RWPE2 (cell line): ENCODE measurements around the gene GIMAP8.

ENCODE experiments used
- ATAC-seq: fragments of 200-7000 bp; cut with Tn5 transposase; 3 replicates; pipeline ENCODE4 v1.9.1; 2021; ENCODE audit warnings: low read depth
- DNase-seq: peaks from one replicate; pipeline ENCODE4 v3.0.0-alpha.2; 2020; ENCODE audit warnings: low spot score
- H3K27ac ChIP-seq: fragments of 450-650 bp; 2 replicates; pipeline ENCODE4 v1.5.1; 2017; ENCODE audit warnings: mild to moderate bottlenecking; ENCODE audit not compliant: poor library complexity, severe bottlenecking
- H3K27me3 ChIP-seq: fragments of 250-450 bp; sonication (Bioruptor Pico); 2 replicates; pipeline ENCODE4 v1.5.1; 2021; ENCODE audit warnings: mild to moderate bottlenecking, moderate library complexity; ENCODE audit not compliant: insufficient read depth, poor library complexity, severe bottlenecking
- H3K36me3 ChIP-seq: fragments of 250-450 bp; sonication (Bioruptor Pico); 2 replicates; pipeline ENCODE4 v1.5.1; 2020; ENCODE audit warnings: low read depth, mild to moderate bottlenecking, moderate library complexity
- H3K4me1 ChIP-seq: fragments of 250-450 bp; sonication (Bioruptor Pico); 2 replicates; pipeline ENCODE4 v1.5.1; 2021; ENCODE audit warnings: mild to moderate bottlenecking, moderate library complexity; ENCODE audit not compliant: insufficient read depth, poor library complexity, severe bottlenecking
- H3K4me3 ChIP-seq: fragments of 250-450 bp; sonication (Bioruptor Pico); 2 replicates; pipeline ENCODE4 v1.5.1; 2021; ENCODE audit warnings: mild to moderate bottlenecking, moderate library complexity; ENCODE audit not compliant: severe bottlenecking
- H3K9me3 ChIP-seq: fragments of 250-450 bp; sonication (Bioruptor Pico); 2 replicates; pipeline ENCODE4 v1.5.1; 2021; ENCODE audit warnings: mild to moderate bottlenecking, moderate library complexity; ENCODE audit not compliant: severe bottlenecking
- CTCF ChIP-seq: fragments of 450-650 bp; IDR thresholded peaks from one replicate; pipeline ENCODE4 v1.5.1; 2017; ENCODE audit warnings: mild to moderate bottlenecking, moderate library complexity; ENCODE audit not compliant: poor library complexity, severe bottlenecking

GIMAP8 gene

DNA sequence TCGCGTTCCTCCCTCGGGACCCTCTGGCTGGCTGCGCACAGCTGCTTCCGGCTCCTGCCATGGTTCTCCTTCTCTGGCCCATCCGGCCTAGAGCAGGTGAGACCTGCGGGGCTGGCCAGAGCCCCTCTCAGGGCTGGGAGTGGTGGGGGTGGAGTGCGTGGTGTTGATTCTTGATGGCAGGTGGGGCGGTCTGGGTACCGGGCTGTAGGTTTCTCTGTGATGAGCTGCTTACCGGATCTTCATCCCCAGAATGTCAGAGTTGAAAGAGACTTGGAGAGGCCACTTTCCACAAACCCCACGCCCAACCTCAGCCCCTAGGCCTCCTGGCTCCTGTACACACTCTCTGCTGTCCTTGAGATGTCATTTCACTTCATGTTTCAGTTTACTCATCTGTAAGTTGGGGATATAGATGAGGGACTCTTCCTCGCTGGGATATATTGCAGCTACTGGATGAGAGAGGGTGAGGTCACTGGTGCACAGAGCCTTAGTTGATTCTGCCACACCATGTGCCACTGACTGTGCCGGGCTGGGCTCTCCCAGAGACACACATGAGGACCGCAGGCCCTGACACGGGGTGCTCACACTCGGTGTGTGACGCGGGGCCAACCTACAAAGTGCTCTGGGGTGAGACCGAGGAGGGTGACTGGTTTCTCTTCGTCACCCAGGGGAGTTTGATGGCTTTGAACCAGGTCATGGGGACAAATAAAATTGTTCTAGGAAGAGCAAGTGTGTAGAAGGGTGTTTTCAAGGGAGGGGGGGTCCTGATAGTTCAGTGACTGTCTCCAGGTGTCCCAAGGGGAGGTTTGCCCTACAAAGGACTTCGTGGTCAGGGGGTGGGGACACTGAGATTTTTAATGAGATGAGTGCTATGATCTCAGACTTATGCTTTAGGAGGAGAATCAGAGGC lies 41.8 kb upstream of the GIMAP8 start:
- no peak overlapping the region for H3K27ac ChIP-seq
- no peak for ATAC-seq
- no peaks in the 10 kb centered on the region for H3K36me3 ChIP-seq
- no peaks in the 10 kb centered on the region for H3K27me3 ChIP-seq
- H3K4me1 ChIP-seq = peaks cover 5% of the 10 kb centered on the region
- no peak for TF ChIP-seq CTCF
- H3K9me3 ChIP-seq = no peaks in the 10 kb centered on the region
- no peak overlapping the region for H3K4me3 ChIP-seq
- DNase-seq = no peak

DNA sequence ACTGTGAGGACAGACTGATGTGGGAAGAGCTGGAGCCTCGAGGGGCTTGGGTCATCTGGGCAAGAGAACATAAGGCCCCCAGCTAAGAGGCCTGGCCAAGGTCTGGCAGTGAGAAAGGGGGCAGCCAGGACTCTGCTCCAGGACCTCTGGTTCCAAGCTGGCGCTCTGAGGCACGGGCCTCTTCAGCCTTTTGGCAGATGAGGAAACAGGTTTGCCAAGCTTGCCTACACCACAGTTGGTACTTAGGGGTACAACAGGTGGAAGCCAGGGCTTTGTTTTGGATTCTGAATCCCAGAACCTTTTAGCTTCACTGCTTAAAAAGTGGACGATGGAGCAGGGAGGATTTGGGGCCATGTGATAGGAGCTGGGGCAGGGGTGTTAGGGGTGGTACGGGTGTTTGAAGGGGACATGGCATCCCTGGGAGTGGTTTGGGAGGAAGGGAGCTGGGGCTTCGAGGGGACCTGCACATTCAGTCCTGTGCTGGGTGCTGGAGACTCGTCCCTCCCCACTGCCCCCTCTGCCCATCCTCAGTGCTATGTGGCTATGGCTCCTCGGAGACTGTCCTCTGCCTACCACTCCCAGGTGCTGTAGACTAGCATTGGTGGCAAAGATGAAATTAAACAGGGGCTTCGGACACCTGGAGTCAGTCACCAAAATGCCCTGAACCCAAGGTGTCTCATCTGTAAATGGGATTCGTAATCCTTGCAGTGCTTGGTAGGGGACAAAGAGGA lies 41.0 kb upstream of the GIMAP8 start:
- H3K4me1 ChIP-seq = peaks cover 1% of the 10 kb centered on the region
- H3K27me3 ChIP-seq = no peaks in the 10 kb centered on the region
- no peak for DNase-seq
- H3K27ac ChIP-seq = no peak overlapping the region
- no peaks in the 10 kb centered on the region for H3K36me3 ChIP-seq
- TF ChIP-seq CTCF = no peak
- H3K9me3 ChIP-seq = no peaks in the 10 kb centered on the region
- no peak for ATAC-seq
- no peak overlapping the region for H3K4me3 ChIP-seq

DNA sequence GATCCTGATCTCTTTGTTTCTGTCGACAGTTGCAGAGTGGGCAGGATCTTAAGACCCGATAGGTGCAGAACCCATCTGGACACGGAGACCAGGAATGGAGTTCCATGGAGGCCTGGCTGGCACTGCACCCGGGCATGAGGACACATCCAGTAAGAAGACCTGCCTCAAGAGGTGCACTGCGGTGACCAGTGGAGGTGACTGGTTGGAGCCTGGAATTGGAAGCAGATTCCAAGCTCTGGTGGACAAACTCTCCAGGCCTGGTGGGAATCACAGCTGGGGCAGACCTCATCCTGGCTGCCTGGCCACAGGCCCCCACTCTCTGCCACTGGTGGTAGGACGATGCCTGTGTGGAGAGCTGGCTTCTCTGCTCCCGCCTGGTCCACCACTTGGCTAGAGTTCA lies 40.3 kb upstream of the GIMAP8 start:
- Histone ChIP-seq H3K27me3 (no peaks in the 10 kb centered on the region), H3K4me1 (no peaks in the 10 kb centered on the region), H3K4me3 (no peak overlapping the region), H3K27ac (no peak overlapping the region), H3K36me3 (no peaks in the 10 kb centered on the region), H3K9me3 (no peaks in the 10 kb centered on the region)
- ATAC-seq (no peak), DNase-seq (no peak)
- no peak for TF ChIP-seq CTCF

GRCh38 chr7:150410680-150411346 lies 39.6 kb upstream of the GIMAP8 start:
- Histone ChIP-seq H3K4me3 (no peak overlapping the region), H3K4me1 (no peaks in the 10 kb centered on the region), H3K27ac (no peak overlapping the region), H3K36me3 (no peaks in the 10 kb centered on the region), H3K27me3 (no peaks in the 10 kb centered on the region), H3K9me3 (no peaks in the 10 kb centered on the region)
- no peak for DNase-seq
- ATAC-seq = no peak
- no peak for TF ChIP-seq CTCF
